Heart left ventricle (tissue), 16 donors: ENCODE results near the gene THAP3. TPM values are rescaled to one million over a fixed set of nuclear protein-coding genes. Genes with fewer than 3 reads are reported as not detected.

Experiments
- ATAC-seq, 4 donors: fragments of 200-7000 bp; cut with Tn5 transposase; one replicate each; pipeline ENCODE4 v1.9.1; 2020 to 2022; ENCODE audit warnings: moderate library complexity in 4 of 4, mild to moderate bottlenecking in 3 of 4, moderate number of reproducible peaks in 1 of 4
- DNase-seq, 5 donors: peaks; one replicate each; pipeline ENCODE4 v3.0.0-alpha.2; 2020
- H3K27ac ChIP-seq, 12 donors: fragments of 200-600 bp; sonication (generic) in 4 of 12; one replicate each; pipeline versions ENCODE4 v1.5.0 to v1.8.0; 2016 to 2022; ENCODE audit warnings: mild to moderate bottlenecking in 2 of 12
- H3K27me3 ChIP-seq, 9 donors: fragments of 200-600 bp; sonication (generic) in 2 of 9; one replicate each; pipeline versions ENCODE4 v1.5.1 to v1.8.0; 2016 to 2022; ENCODE audit warnings: mild to moderate bottlenecking in 3 of 9
- H3K36me3 ChIP-seq, 9 donors: fragments of 200-600 bp; sonication (generic) in 2 of 9; one replicate each; pipeline versions ENCODE4 v1.5.0 to v1.8.0; 2018 to 2022; ENCODE audit warnings: mild to moderate bottlenecking in 2 of 9
- H3K4me1 ChIP-seq, 12 donors: fragments of 200-600 bp; sonication (generic) in 4 of 12; one replicate each; pipeline versions ENCODE4 v1.5.0 to v1.8.0; 2016 to 2022; ENCODE audit warnings: mild to moderate bottlenecking in 3 of 12
- H3K4me3 ChIP-seq, 12 donors: fragments of 200-600 bp; sonication (generic) in 4 of 12; one replicate each; pipeline versions ENCODE4 v1.5.0 to v1.8.0; 2017 to 2022; ENCODE audit warnings: mild to moderate bottlenecking in 9 of 12, moderate library complexity in 4 of 12
- H3K9me3 ChIP-seq, 12 donors: fragments of 200-600 bp; sonication (generic) in 4 of 12; one replicate each; pipeline versions ENCODE4 v1.5.0 to v1.8.0; 2016 to 2022; ENCODE audit warnings: mild to moderate bottlenecking in 1 of 12
- CTCF ChIP-seq, 12 donors: fragments of 200-600 bp; sonication (generic) in 4 of 12; IDR thresholded peaks; one replicate each; pipeline versions ENCODE4 v1.5.0 to v1.8.0; 2018 to 2022; ENCODE audit warnings: antibody characterized with exemption in 12 of 12, mild to moderate bottlenecking in 5 of 12
- POLR2A ChIP-seq, 2 donors: fragments of 450-650 bp; IDR thresholded peaks; one replicate each; pipeline ENCODE4 v1.6.1; 2017; ENCODE audit warnings: antibody characterized with exemption in 2 of 2, mild to moderate bottlenecking in 2 of 2, moderate library complexity in 2 of 2
- WGBS, 4 donors: extraction: QIAGEN DNeasy Blood & Tissue Kit in 2 of 4; methylation state at CpG; one replicate each; pipeline versions ENCODE4 v1.1.5 to v1.1.7; 2013 to 2018; 5-methylcytosine and 5-hydroxymethylcytosine counted together
- intact Hi-C, 10 donors: fragments of 100-400 bp; cut with DNase I; formaldehyde crosslinking; loops; one replicate each; pipeline versions ENCODE4 v1.11.1 to v1.14.2; 2022
- polyA plus RNA-seq, 2 donors: library from polyadenylated mRNA; stranded (reverse); fragments of 200-250 nt; gene quantifications; one replicate each; pipeline ENCODE4 v1.2.3, GENCODE V29; 2013
- total RNA-seq, 9 donors: library from RNA; depleted of rRNA in 2 of 9; stranded (reverse); fragments of >200 nt in 2 of 9; fragmentation: NEBNext Ultra II Directional in 3 of 9; extraction: Animal tissue kit (Norgen Biotek cat#: 25700) in 3 of 9; gene quantifications; one replicate each; pipeline versions ENCODE4 v1.1.0 to v1.2.4, GENCODE V29; 2016 to 2023
- donor health status: ischemic (EF 13 %, LVEDD 7.1; RV severe dilation, severe dysfunction).
- donor health status: healthy with polysubstance abuse.
- donor health status: DM: no; HTN: yes; CAD: no.
- donor health status: DM: no; HTN: no; CAD: no.
- donor health status: ischemic (EF 25% LVEDD 6.9; RV normal size, moderate dysfunction).
- donor health status: ischemic (EF 25% LVEDD 5.7; RV mildly dilated, moderate dysfunction).
- donor health status: healthy.
- donor health status: DM: yes; HTN: yes; CAD: no.
- donor health status: ischemic (EF 35%, LVEDD 5.7; RV mildly dilated, moderate dysfunction).
- donor health status: nonischemic (EF 11% LVEDD 7.7; RV severe dilation, severe dysfunction).
- donor health status: DM: yes; HTN: yes; CAD: no.
- donor health status: PGD.
- donor health status: ischemic (EF 29% LVEDD 5.4; RV normal size, mild dysfunction).
- donor health status: nonischemic (EF 23%, LVEDD 6.1; RV moderate dilation, normal function).

Gene THAP3
- total and polyA plus RNA-seq, 11 donors = 7.5 to 22.1 (median 14.0) TPM

DNA sequence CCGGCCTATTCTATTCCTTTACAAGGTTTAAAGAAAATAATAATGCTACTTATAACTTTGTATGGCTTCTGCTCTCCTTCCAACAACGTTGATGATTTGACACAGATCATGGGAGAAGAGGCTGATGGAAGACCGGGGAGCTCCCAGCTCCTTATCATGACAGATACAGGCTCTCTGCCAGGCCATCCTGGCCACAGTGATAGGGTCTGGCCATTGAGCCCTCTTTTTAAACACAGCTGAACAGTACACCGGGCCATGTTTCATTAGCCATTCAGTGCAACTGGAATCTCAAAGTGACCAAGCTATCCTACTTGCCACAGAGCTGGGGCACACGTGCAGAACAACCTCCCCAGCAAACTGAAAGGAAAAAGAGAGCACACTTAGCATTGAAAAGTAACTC is 42.0 kb downstream of the THAP3 start:
- Histone ChIP-seq H3K27me3 (no peaks in the 10 kb centered on the region), H3K4me1 (peaks cover 0 to 22% (median 6%) of the 10 kb centered on the region in 12 donors), H3K9me3 (no peaks in the 10 kb centered on the region), H3K4me3 (no peak overlapping the region), H3K36me3 (peaks cover 0 to 44% (median 29%) of the 10 kb centered on the region in 9 donors), H3K27ac (peak overlapping the region in 11 of 12 donors; percentile 55 to 84 (median 68))
- whole genome bisulfite sequencing, 4 donors = 54 to 65% (median 58%) methylated on average over 5 of the region's 5 CpGs
- TF ChIP-seq CTCF (IDR thresholded peaks at IDR 0.05) (no peak), POLR2A (IDR thresholded peaks at IDR 0.05) (no peak)
- intact Hi-C loops = no loop called here
- ATAC-seq = peak; percentile 28 to 63 (median 39)
- no peak for DNase-seq

DNA sequence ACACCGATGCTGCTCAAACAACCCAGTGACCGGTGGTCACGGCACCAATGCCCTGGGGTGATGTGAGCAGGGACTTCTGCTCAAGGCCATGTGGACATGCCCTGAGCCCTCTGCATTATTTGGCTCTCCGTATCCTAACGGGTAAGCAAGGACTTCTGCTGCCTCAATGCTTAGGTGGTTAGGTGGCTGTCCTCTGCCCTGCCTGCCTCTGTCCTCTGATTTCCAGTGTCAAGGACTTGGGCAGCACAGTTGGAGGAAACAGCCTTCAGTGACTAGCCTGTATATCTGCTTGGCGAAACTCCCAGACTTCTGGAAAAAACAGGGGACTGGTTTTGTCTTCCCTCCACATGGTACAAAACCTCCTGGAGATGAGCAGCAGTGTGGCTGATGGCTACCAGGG is 42.5 kb downstream of the THAP3 start:
- Histone ChIP-seq H3K9me3 (no peaks in the 10 kb centered on the region), H3K36me3 (peaks cover 0 to 44% (median 29%) of the 10 kb centered on the region in 9 donors), H3K4me3 (no peak overlapping the region), H3K27ac (peak overlapping the region in 11 of 12 donors; percentile 55 to 84 (median 68)), H3K4me1 (peaks cover 0 to 26% (median 9%) of the 10 kb centered on the region in 12 donors), H3K27me3 (no peaks in the 10 kb centered on the region)
- TF ChIP-seq POLR2A (IDR thresholded peaks at IDR 0.05) = no peak
- TF ChIP-seq CTCF (IDR thresholded peaks at IDR 0.05) = no peak
- peak in 4 of 5 donors; percentile 40 to 61 (median 53) for DNase-seq
- peak; percentile 87 to 92 (median 90) for ATAC-seq
- 70 to 83% (median 75%) methylated on average over 6 of the region's 6 CpGs for WGBS, 4 donors
- intact Hi-C loops = no loop called here

- 95 to 98% (median 97%) methylated on average over 9 of the region's 9 CpGs for WGBS, 4 donors
- no peak overlapping the region for H3K27ac ChIP-seq
- ATAC-seq = no peak
- intact Hi-C loops = no loop called here
- no peaks in the 10 kb centered on the region for H3K27me3 ChIP-seq
- peaks cover 0 to 33% (median 11%) of the 10 kb centered on the region in 12 donors for H3K4me1 ChIP-seq
- H3K9me3 ChIP-seq = no peaks in the 10 kb centered on the region
- H3K36me3 ChIP-seq = peaks cover 0 to 43% (median 29%) of the 10 kb centered on the region in 9 donors
- DNase-seq = no peak
- TF ChIP-seq CTCF (IDR thresholded peaks at IDR 0.05) = no peak
- no peak for TF ChIP-seq POLR2A (IDR thresholded peaks at IDR 0.05)
- H3K4me3 ChIP-seq = no peak overlapping the region
Measured at GRCh38 chr1:6668503-6668902, 43.8 kb downstream of the THAP3 start.

- peak in 4 of 5 donors; percentile 49 to 78 (median 63) for DNase-seq
- Histone ChIP-seq H3K27me3 (no peaks in the 10 kb centered on the region), H3K27ac (peak overlapping the region in 11 of 12 donors; percentile 6 to 83 (median 55)), H3K4me1 (peaks cover 0 to 36% (median 12%) of the 10 kb centered on the region in 12 donors), H3K9me3 (no peaks in the 10 kb centered on the region), H3K36me3 (peaks cover 0 to 46% (median 32%) of the 10 kb centered on the region in 9 donors), H3K4me3 (no peak overlapping the region)
- 40 to 63% (median 53%) methylated on average over 2 of the region's 2 CpGs for WGBS, 4 donors
- intact Hi-C loops = no loop called here
- no peak for TF ChIP-seq CTCF (IDR thresholded peaks at IDR 0.05)
- TF ChIP-seq POLR2A (IDR thresholded peaks at IDR 0.05) = no peak
- ATAC-seq = peak; percentile 91 to 96 (median 95)
Measured at GRCh38 chr1:6672558-6672957, 47.9 kb downstream of the THAP3 start.
